HG03575 (cell line): Measurements from ENCODE around the gene EXD2.

Source experiments
- ATAC-seq: cut with Tn5 transposase; IDR thresholded peaks from one replicate; pipeline ENCODE4 v1.9.1; 2021; ENCODE audit not compliant: unreplicated experiment, insufficient number of reproducible peaks, low FRiP score; ENCODE audit errors: extremely low read depth

The EXD2 gene

GRCh38 chr14:69291396-69291795, 100.1 kb downstream of the EXD2 start:
- ATAC-seq = no peak

DNA sequence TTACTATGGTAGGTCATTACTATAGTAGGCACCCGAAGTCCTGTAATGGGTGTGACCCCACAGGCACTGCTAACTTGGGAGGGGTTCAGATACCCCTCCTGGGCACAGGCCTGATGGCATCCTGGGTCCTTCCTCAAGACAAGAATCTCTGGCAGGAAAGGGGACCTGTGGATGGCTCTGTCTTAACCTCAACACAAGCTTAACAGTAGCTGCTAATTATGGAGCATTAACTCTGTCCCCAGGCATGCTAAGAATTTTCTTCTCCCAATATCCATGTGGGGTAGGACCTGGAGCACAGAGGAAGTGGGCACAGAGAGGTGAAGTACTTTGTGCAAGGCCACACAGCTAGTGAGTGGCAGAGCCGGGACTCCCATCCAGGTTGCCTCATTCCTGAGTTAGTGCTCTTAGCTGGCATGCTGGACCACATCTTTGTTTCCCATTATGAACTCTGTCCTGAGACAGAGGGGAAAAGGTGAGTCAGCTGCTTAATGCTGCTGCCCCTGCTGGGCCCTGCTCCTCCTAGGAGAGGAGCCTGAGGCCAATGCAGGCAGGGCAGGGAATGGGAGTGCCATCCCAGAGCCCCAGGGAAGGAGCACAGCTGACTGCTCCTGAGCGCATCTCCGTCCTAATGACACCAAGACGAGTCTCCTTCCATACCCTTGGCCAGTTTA, 100.7 kb downstream of the EXD2 start:
- no peak for ATAC-seq
